ENCODE results near the gene FAM168A. TPM values are rescaled to one million over a fixed set of nuclear protein-coding genes. Genes with fewer than 3 reads are reported as not detected.

Gene FAM168A
- total and polyA plus RNA-seq, 7 donors: 5.3 to 28.6 (median 18.1) TPM

- ATAC-seq: peak; percentile 75 to 90 (median 88)
- H3K9me3 ChIP-seq: no peaks in the 10 kb centered on the region
- TF ChIP-seq, protein P1, sequence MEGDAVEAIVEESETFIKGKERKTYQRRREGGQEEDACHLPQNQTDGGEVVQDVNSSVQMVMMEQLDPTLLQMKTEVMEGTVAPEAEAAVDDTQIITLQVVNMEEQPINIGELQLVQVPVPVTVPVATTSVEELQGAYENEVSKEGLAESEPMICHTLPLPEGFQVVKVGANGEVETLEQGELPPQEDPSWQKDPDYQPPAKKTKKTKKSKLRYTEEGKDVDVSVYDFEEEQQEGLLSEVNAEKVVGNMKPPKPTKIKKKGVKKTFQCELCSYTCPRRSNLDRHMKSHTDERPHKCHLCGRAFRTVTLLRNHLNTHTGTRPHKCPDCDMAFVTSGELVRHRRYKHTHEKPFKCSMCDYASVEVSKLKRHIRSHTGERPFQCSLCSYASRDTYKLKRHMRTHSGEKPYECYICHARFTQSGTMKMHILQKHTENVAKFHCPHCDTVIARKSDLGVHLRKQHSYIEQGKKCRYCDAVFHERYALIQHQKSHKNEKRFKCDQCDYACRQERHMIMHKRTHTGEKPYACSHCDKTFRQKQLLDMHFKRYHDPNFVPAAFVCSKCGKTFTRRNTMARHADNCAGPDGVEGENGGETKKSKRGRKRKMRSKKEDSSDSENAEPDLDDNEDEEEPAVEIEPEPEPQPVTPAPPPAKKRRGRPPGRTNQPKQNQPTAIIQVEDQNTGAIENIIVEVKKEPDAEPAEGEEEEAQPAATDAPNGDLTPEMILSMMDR (IDR thresholded peaks at IDR 0.05): no peak
- H3K36me3 ChIP-seq (ENCODE audit: insufficient read depth in 1 of 2, low read depth in 1 of 2): no peaks in the 10 kb centered on the region
- intact Hi-C loops (cut with DNase I): no loop called here
- 13 to 22% (median 18%) methylated on average over 3 of the region's 3 CpGs for WGBS, 3 donors
- peak overlapping the region; percentile 31 for H3K27ac ChIP-seq
- peak overlapping the region; percentile 35 for H3K4me3 ChIP-seq
- no peaks in the 10 kb centered on the region for H3K27me3 ChIP-seq (ENCODE audit: insufficient read depth in 3 of 3, low read length in 2 of 3)
- peaks cover 9% of the 10 kb centered on the region for H3K4me1 ChIP-seq
- no peak for DNase-seq
Measured at GRCh38 chr11:73623686-73624085, 25.8 kb upstream of the FAM168A start.

GRCh38 chr11:73622926-73623593 is 25.1 kb upstream of the FAM168A start:
- 41 to 52% (median 41%) methylated on average over 4 of the region's 4 CpGs for WGBS, 3 donors
- Histone ChIP-seq H3K4me3 (no peak overlapping the region), H3K9me3 (no peaks in the 10 kb centered on the region), H3K27ac (peak overlapping the region; percentile 31), H3K36me3 (ENCODE audit: insufficient read depth in 1 of 2, low read depth in 1 of 2) (no peaks in the 10 kb centered on the region), H3K27me3 (ENCODE audit: insufficient read depth in 3 of 3, low read length in 2 of 3) (no peaks in the 10 kb centered on the region), H3K4me1 (peaks cover 9% of the 10 kb centered on the region)
- ATAC-seq (peak in 3 of 4 donors; percentile 59 to 60 (median 59)), DNase-seq (no peak)
- intact Hi-C loops (cut with DNase I): no loop called here
- TF ChIP-seq, protein P1 (IDR thresholded peaks at IDR 0.05): no peak

DNA sequence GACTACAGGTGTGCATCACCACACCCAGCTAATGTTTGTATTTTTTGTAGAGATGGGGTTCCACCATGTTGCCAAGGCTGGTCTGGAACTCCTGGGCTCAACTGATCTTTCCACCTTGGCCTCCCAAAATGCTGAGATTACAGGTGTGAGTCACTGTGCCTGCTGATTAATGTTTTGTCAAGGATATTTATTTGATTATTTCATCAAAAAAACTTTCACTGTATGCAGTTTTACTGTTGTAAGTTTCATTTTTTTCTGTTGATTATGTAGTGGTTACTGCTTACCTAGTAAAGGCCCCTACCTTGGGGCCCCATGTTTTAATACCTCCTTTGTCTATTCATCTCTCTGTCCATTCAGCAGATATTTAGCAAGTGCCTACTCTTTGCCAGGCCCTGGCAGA is 16.7 kb upstream of the FAM168A start:
- intact Hi-C loops (cut with DNase I): no loop called here
- Histone ChIP-seq H3K36me3 (ENCODE audit: insufficient read depth in 1 of 2, low read depth in 1 of 2) (no peaks in the 10 kb centered on the region), H3K27ac (no peak overlapping the region), H3K27me3 (ENCODE audit: insufficient read depth in 3 of 3, low read length in 2 of 3) (no peaks in the 10 kb centered on the region), H3K4me1 (no peaks in the 10 kb centered on the region), H3K9me3 (no peaks in the 10 kb centered on the region), H3K4me3 (no peak overlapping the region)
- TF ChIP-seq, protein P1 (IDR thresholded peaks at IDR 0.05): no peak
- ATAC-seq (no peak), DNase-seq (no peak)

DNA sequence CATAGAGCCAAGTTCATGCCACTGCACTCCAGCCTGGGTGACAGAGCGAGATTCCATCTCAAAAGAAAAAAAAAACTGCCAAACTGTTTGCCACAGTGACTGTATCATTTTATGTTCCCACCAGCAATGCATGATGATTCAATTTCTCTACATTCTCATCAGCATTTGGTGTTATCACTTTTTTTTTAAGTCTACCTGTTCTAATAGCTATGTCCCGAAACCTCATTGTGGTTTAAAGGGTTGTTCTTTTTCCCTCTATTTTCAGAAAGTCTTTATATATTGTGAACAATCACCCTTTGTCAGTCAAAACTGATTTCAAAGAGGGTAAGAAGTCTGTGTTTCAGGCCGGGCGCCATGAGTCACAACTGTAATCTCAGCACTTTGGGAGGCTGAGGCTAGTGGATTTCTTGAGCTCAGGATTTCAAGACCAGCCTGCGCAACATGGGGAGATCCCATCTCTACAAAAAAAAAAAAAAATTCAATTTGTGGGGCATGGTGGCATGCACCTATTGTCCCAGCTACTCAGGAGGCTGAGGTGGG is 14.8 kb upstream of the FAM168A start:
- no peak for ATAC-seq
- H3K27ac ChIP-seq: no peak overlapping the region
- TF ChIP-seq, protein P1 (IDR thresholded peaks at IDR 0.05): no peak
- no peak for DNase-seq
- intact Hi-C loops (cut with DNase I): no loop called here
- no peaks in the 10 kb centered on the region for H3K9me3 ChIP-seq
- no peaks in the 10 kb centered on the region for H3K36me3 ChIP-seq (ENCODE audit: insufficient read depth in 1 of 2, low read depth in 1 of 2)
- H3K27me3 ChIP-seq (ENCODE audit: insufficient read depth in 3 of 3, low read length in 2 of 3): no peaks in the 10 kb centered on the region
- no peaks in the 10 kb centered on the region for H3K4me1 ChIP-seq
- WGBS, 3 donors: 88 to 93% (median 88%) methylated on average over 5 of the region's 5 CpGs
- no peak overlapping the region for H3K4me3 ChIP-seq
